Stimulated activated CD8-positive, alpha-beta memory T cell treated with anti-CD3 and anti-CD28 coated beads, Interleukin-7, amount 100 ng/mL, for 24 hours (primary cell): ENCODE results near the gene TSSK6.

Source experiments
- DNase-seq: peaks from one replicate; pipeline ENCODE4 v3.0.0-alpha.2; 2020; ENCODE audit warnings: low read depth

TSSK6 gene

GRCh38 chr19:19504754-19505668 is 10.3 kb downstream of the TSSK6 start:
- no peak for DNase-seq

GRCh38 chr19:19502808-19503602 is 12.3 kb downstream of the TSSK6 start:
- DNase-seq, result no peak

GRCh38 chr19:19502281-19502680 is 13.1 kb downstream of the TSSK6 start:
- DNase-seq, result no peak

GRCh38 chr19:19501798-19502197 is 13.6 kb downstream of the TSSK6 start:
- DNase-seq, result no peak

GRCh38 chr19:19500975-19501644 is 14.2 kb downstream of the TSSK6 start:
- no peak for DNase-seq

- DNase-seq, result no peak
Observed at GRCh38 chr19:19499272-19499995, 15.9 kb downstream of the TSSK6 start.

- DNase-seq, result no peak
Observed at GRCh38 chr19:19498255-19498991, 16.9 kb downstream of the TSSK6 start.

GRCh38 chr19:19495614-19496603 is 19.4 kb downstream of the TSSK6 start:
- DNase-seq, result no peak

GRCh38 chr19:19493841-19494546 is 21.4 kb downstream of the TSSK6 start:
- DNase-seq, result no peak

- no peak for DNase-seq
Observed at GRCh38 chr19:19492026-19492610, 23.2 kb downstream of the TSSK6 start.

GRCh38 chr19:19491321-19492025 is 23.9 kb downstream of the TSSK6 start:
- DNase-seq, result no peak

- peak; percentile 58 for DNase-seq
Observed at GRCh38 chr19:19490214-19490968, 25.0 kb downstream of the TSSK6 start.

GRCh38 chr19:19489804-19490204 is 25.5 kb downstream of the TSSK6 start:
- no peak for DNase-seq

- DNase-seq, result peak; percentile 72
Observed at GRCh38 chr19:19488875-19489690, 26.3 kb downstream of the TSSK6 start.

- DNase-seq, result no peak
Observed at GRCh38 chr19:19487950-19488874, 27.1 kb downstream of the TSSK6 start.
